H1 (cell line): ENCODE measurements around the gene SPPL3. TPM values are rescaled to one million over a fixed set of nuclear protein-coding genes. Genes with fewer than 3 reads are reported as not detected.

Experiments
- CTCF ChIA-PET: fragments of 300-600 bp; sonication (Branson Sonifier 250); formaldehyde crosslinking; loops from one replicate; lab custom pipeline; 2021; ENCODE audit not compliant: partially characterized antibody; lab: Charles Lee
- POLR2A ChIA-PET: fragments of 300-600 bp; sonication (Branson Sonifier 250); formaldehyde crosslinking; loops from one replicate; lab custom pipeline; 2021; ENCODE audit warnings: inconsistent platforms; ENCODE audit not compliant: partially characterized antibody; lab: Charles Lee
- DNase-seq, 2 experiments: peaks; one replicate each; pipeline versions ENCODE4 v3.0.0 to v3.0.0-alpha.2; 2010 to 2022; ENCODE audit warnings: low spot score in 2 of 2, low read depth in 1 of 2, mixed read lengths in 1 of 2
- FAIRE-seq: peaks from 2 replicates; lab custom pipeline; 2011; peaks lifted over from hg19 to GRCh38; lab: Jason Lieb, UNC
- H2AFZ ChIP-seq: 2 replicates; pipeline ENCODE4 v1.8.1; 2012; ENCODE audit warnings: low read length, inconsistent platforms
- H2AK5ac ChIP-seq: 2 replicates; pipeline ENCODE4 v1.6.1; 2013; ENCODE audit warnings: low read depth, low read length
- H2BK120ac ChIP-seq: replicated peaks from 2 replicates; pipeline ENCODE3; 2013; ENCODE audit warnings: low read depth, low read length, inconsistent platforms
- H2BK12ac ChIP-seq: 2 replicates; pipeline ENCODE4 v1.6.1; 2013; ENCODE audit warnings: low read depth, low read length
- H2BK15ac ChIP-seq: 2 replicates; pipeline ENCODE4 v1.6.1; 2013; ENCODE audit warnings: low read length
- H2BK20ac ChIP-seq: 2 replicates; pipeline ENCODE4 v1.6.1; 2013; ENCODE audit warnings: low read length
- H2BK5ac ChIP-seq: 2 replicates; pipeline ENCODE4 v1.6.1; 2013; ENCODE audit warnings: low read depth, low read length
- H3K14ac ChIP-seq: 2 replicates; pipeline ENCODE4 v1.6.1; 2013; ENCODE audit warnings: inconsistent platforms; ENCODE audit not compliant: insufficient read length
- H3K18ac ChIP-seq: 2 replicates; pipeline ENCODE4 v1.6.1; 2013; ENCODE audit warnings: low read length; ENCODE audit errors: extremely low read depth
- H3K23ac ChIP-seq: 2 replicates; pipeline ENCODE4 v1.6.1; 2013; ENCODE audit warnings: inconsistent platforms; ENCODE audit not compliant: insufficient read length
- H3K23me2 ChIP-seq: 2 replicates; pipeline ENCODE4 v1.6.1; 2013; ENCODE audit warnings: low read depth, low read length
- H3K27ac ChIP-seq: 2 replicates; pipeline ENCODE4 v1.6.1; 2011; ENCODE audit warnings: low read depth, low read length, inconsistent platforms
- H3K27me3 ChIP-seq, 4 experiments: replicated peaks in 1 of 4; 1 replicate in 1 of 4; 2 replicates in 3 of 4; pipeline versions ENCODE4 v1.6.1 to v1.8.1; 2011 to 2013; ENCODE audit warnings: low read length in 3 of 4, mild to moderate bottlenecking in 3 of 4, inconsistent platforms in 2 of 4, mixed read lengths in 2 of 4, moderate library complexity in 1 of 4; ENCODE audit not compliant: control insufficient read depth in 3 of 4, insufficient read depth in 3 of 4; ENCODE audit errors: extremely low read depth in 1 of 4
- H3K36me3 ChIP-seq, 4 experiments: 2 replicates each; pipeline versions ENCODE4 v1.6.1 to v1.8.1; 2011 to 2013; ENCODE audit warnings: mild to moderate bottlenecking in 4 of 4, low read length in 3 of 4, moderate library complexity in 2 of 4, control low read depth in 1 of 4, inconsistent platforms in 1 of 4; ENCODE audit not compliant: insufficient read depth in 4 of 4, control insufficient read depth in 2 of 4
- H3K4ac ChIP-seq: replicated peaks from 2 replicates; pipeline ENCODE3; 2013; ENCODE audit warnings: low read length, low read depth, mixed read lengths, inconsistent platforms; ENCODE audit not compliant: insufficient read length
- H3K4me1 ChIP-seq, 4 experiments: replicated peaks in 1 of 4; 1 replicate in 1 of 4; 2 replicates in 3 of 4; pipeline versions ENCODE4 v1.6.1 to v1.8.1; 2011 to 2013; ENCODE audit warnings: low read length in 3 of 4, inconsistent platforms in 2 of 4, mixed read lengths in 1 of 4; ENCODE audit not compliant: insufficient read depth in 4 of 4, control insufficient read depth in 3 of 4
- H3K4me2 ChIP-seq, 2 experiments: 2 replicates each; pipeline versions ENCODE4 v1.6.1 to v1.8.1; 2011 to 2013; ENCODE audit warnings: low read depth in 2 of 2, low read length in 2 of 2, control low read depth in 1 of 2, inconsistent platforms in 1 of 2, mild to moderate bottlenecking in 1 of 2; ENCODE audit not compliant: insufficient read depth in 1 of 2
- H3K4me3 ChIP-seq, 4 experiments: fragments of 200-600, 300-600 bp in 1 of 4; sonication (generic), shearing (Covaris generic), sonication (Bioruptor Twin) in 1 of 4; 2 replicates each; pipeline versions ENCODE4 v1.5.1 to v1.8.1; 2011 to 2016; ENCODE audit warnings: low read length in 4 of 4, low read depth in 3 of 4, control low read depth in 2 of 4, inconsistent platforms in 2 of 4, mild to moderate bottlenecking in 2 of 4, mixed read lengths in 1 of 4, moderate library complexity in 1 of 4; ENCODE audit not compliant: insufficient read depth in 2 of 4; ENCODE audit errors: extremely low read depth in 1 of 4
- H3K56ac ChIP-seq: replicated peaks from 2 replicates; pipeline ENCODE3; 2013; ENCODE audit warnings: low read depth, mild to moderate bottlenecking, mixed read lengths, low read length, inconsistent platforms; ENCODE audit not compliant: insufficient read length
- H3K79me1 ChIP-seq: 2 replicates; pipeline ENCODE4 v1.6.1; 2013; ENCODE audit warnings: low read depth, low read length, control low read depth
- H3K79me2 ChIP-seq, 2 experiments: 2 replicates each; pipeline versions ENCODE4 v1.6.1 to v1.8.1; 2012 to 2013; ENCODE audit warnings: low read length in 2 of 2, mild to moderate bottlenecking in 2 of 2, inconsistent platforms in 1 of 2; ENCODE audit not compliant: insufficient read depth in 2 of 2, control insufficient read depth in 1 of 2
- H3K9ac ChIP-seq, 4 experiments: replicated peaks in 1 of 4; 1 replicate in 1 of 4; 2 replicates in 3 of 4; pipeline versions ENCODE4 v1.6.1 to v1.8.1; 2011 to 2013; ENCODE audit warnings: low read depth in 3 of 4, low read length in 3 of 4, control low read depth in 2 of 4, mild to moderate bottlenecking in 2 of 4, moderate library complexity in 2 of 4, inconsistent platforms in 1 of 4; ENCODE audit errors: extremely low read depth in 1 of 4
- H3K9me3 ChIP-seq, 2 experiments: 2 replicates each; pipeline versions ENCODE4 v1.6.1 to v1.8.1; 2012 to 2013; ENCODE audit warnings: mild to moderate bottlenecking in 2 of 2, moderate library complexity in 2 of 2, control low read depth in 1 of 2, inconsistent platforms in 1 of 2, low read depth in 1 of 2, low read length in 1 of 2, mixed read lengths in 1 of 2; ENCODE audit not compliant: insufficient read depth in 2 of 2
- H4K20me1 ChIP-seq, 2 experiments: replicated peaks in 1 of 2; 2 replicates each; pipeline versions ENCODE3 to v1.8.1; 2011 to 2013; ENCODE audit warnings: inconsistent platforms in 2 of 2, low read length in 2 of 2, mild to moderate bottlenecking in 1 of 2; ENCODE audit not compliant: insufficient read depth in 2 of 2, control insufficient read depth in 1 of 2
- H4K5ac ChIP-seq: 2 replicates; pipeline ENCODE4 v1.6.1; 2013; ENCODE audit warnings: low read length, low read depth, mixed read lengths, inconsistent platforms; ENCODE audit not compliant: insufficient read length
- H4K8ac ChIP-seq: 2 replicates; pipeline ENCODE4 v1.8.0; 2013; ENCODE audit warnings: mild to moderate bottlenecking, moderate library complexity, low read length, inconsistent platforms; ENCODE audit not compliant: insufficient read depth; ENCODE audit errors: extremely low read depth
- H4K91ac ChIP-seq: replicated peaks from 2 replicates; pipeline ENCODE3; 2013; ENCODE audit warnings: low read length, mixed read lengths, inconsistent platforms; ENCODE audit not compliant: insufficient read length
- NANOG ChIP-seq: IDR thresholded peaks from 2 replicates; pipeline ENCODE4 v1.6.1; 2011; ENCODE audit warnings: low read length, low read depth, mild to moderate bottlenecking, inconsistent platforms; ENCODE audit not compliant: insufficient read depth, poor library complexity, severe bottlenecking
- SIX5 ChIP-seq: IDR thresholded peaks from 2 replicates; pipeline ENCODE4 v1.6.1; 2011; ENCODE audit warnings: mild to moderate bottlenecking, low read depth, low read length
- WGBS, 2 experiments: shearing (Covaris generic) in 1 of 2; methylation state at CpG; one replicate each; pipeline versions ENCODE4 v1.1.6 to v1.1.7; 2013 to 2015; ENCODE audit warnings: low lambda C conversion rate in 2 of 2, mixed read lengths in 2 of 2, inconsistent platforms in 1 of 2, low coverage in 1 of 2, missing lambda C conversion rate in 1 of 2; ENCODE audit not compliant: insufficient replicate concordance in 2 of 2, insufficient coverage in 1 of 2, insufficient read length in 1 of 2; ENCODE audit errors: extremely low coverage in 1 of 2, missing lambda C conversion rate in 1 of 2; 5-methylcytosine and 5-hydroxymethylcytosine counted together
- polyA plus RNA-seq, 7 experiments: library from polyadenylated mRNA; depleted of rRNA in 3 of 7; stranded (reverse) in 5 of 7; unstranded in 2 of 7; fragments of >200 nt in 5 of 7; fragments of 200-250 nt in 2 of 7; gene quantifications; 1 replicate in 5 of 7; 2 replicates in 1 of 7; 4 replicates in 1 of 7; pipeline versions ENCODE4 v1.2.1 to v1.2.3, GENCODE V29; 2011 to 2013; ENCODE audit warnings: missing spikeins in 2 of 7, mixed read lengths in 2 of 7
- total RNA-seq: library from RNA; stranded (reverse); fragmentation: NEBNext Ultra II Directional; extraction: Animal tissue kit (Norgen Biotek cat#: 25700); gene quantifications from 2 replicates; pipeline ENCODE4 v1.2.1, GENCODE V29; 2021

SPPL3 gene
- total and polyA plus RNA-seq, 2 of the 8 experiments (the other 6 are each of a cell fraction or from before 2014, with no cell fraction given), result 27.3 to 48.4 TPM

GRCh38 chr12:120749256-120749655 is 154.9 kb downstream of the SPPL3 start:
- no peak overlapping the region for H2AK5ac ChIP-seq
- H3K23ac ChIP-seq, result no peak overlapping the region
- no peak overlapping the region for H4K5ac ChIP-seq
- H3K4ac ChIP-seq, result no peak overlapping the region
- H3K27ac ChIP-seq, result no peak overlapping the region
- 89% methylated on average over 5 of the region's 5 CpGs; no CpG with 5 or more reads in 1 of the 2 experiments for WGBS, 2 experiments
- H4K91ac ChIP-seq, result no peak overlapping the region
- H3K18ac ChIP-seq, result no peak overlapping the region
- no peak for FAIRE-seq
- CTCF ChIA-PET, result interaction anchor here (0.8 to 1.4 kb wide), 2 partner anchors 101 to 166 kb away, joined by 3 to 5 read pairs; no protein-coding TSS in a partner anchor
- no peak overlapping the region for H2BK12ac ChIP-seq
- no peak overlapping the region for H2BK120ac ChIP-seq
- no peaks in the 10 kb centered on the region for H3K36me3 ChIP-seq
- POLR2A ChIA-PET, result interaction anchor here (0.8 to 1.2 kb wide), 2 partner anchors 11 to 85 kb away, joined by 3 to 4 read pairs; no protein-coding TSS in a partner anchor
- no peak overlapping the region for H3K14ac ChIP-seq
- DNase-seq, result no peak
- no peak overlapping the region for H3K4me3 ChIP-seq
- H2AFZ ChIP-seq, result no peak overlapping the region
- H3K9me3 ChIP-seq, result no peaks in the 10 kb centered on the region
- H4K20me1 ChIP-seq, result no peaks in the 10 kb centered on the region
- no peak overlapping the region for H3K4me2 ChIP-seq
- H3K9ac ChIP-seq, result no peak overlapping the region
- no peak overlapping the region for H2BK15ac ChIP-seq
- H3K4me1 ChIP-seq, result no peaks in the 10 kb centered on the region
- H3K79me2 ChIP-seq, result no peaks in the 10 kb centered on the region
- H4K8ac ChIP-seq, result no peak overlapping the region
- H3K56ac ChIP-seq, result no peak overlapping the region
- H3K79me1 ChIP-seq, result no peaks in the 10 kb centered on the region
- H3K23me2 ChIP-seq, result no peaks in the 10 kb centered on the region
- no peak overlapping the region for H2BK5ac ChIP-seq
- H2BK20ac ChIP-seq, result no peak overlapping the region
- H3K27me3 ChIP-seq, result no peaks in the 10 kb centered on the region
- no peak for TF ChIP-seq NANOG
- no peak for TF ChIP-seq SIX5
